Right lobe of liver (tissue), 6 donors: ENCODE data around the gene SYNGR2. TPM values are rescaled to one million over a fixed set of nuclear protein-coding genes. Genes with fewer than 3 reads are reported as not detected.
A peak's percentile ranks its signal among the peaks of the same experiment; 100 is the strongest.

Experiments
- ATAC-seq, 4 donors: fragments of 200-7000 bp; cut with Tn5 transposase; one replicate each; pipeline ENCODE4 v1.9.1; 2020; ENCODE audit warnings: mild to moderate bottlenecking in 4 of 4, moderate library complexity in 4 of 4
- DNase-seq, 3 donors: peaks; one replicate each; pipeline ENCODE4 v3.0.0-alpha.2; 2020
- H3K27ac ChIP-seq, 3 donors: fragments of 200-600 bp; one replicate each; pipeline ENCODE4 v1.8.0; 2022
- H3K27me3 ChIP-seq, 2 donors: fragments of 200-600 bp; one replicate each; pipeline ENCODE4 v1.8.0; 2022
- H3K36me3 ChIP-seq, 4 donors: fragments of 200-600 bp; sonication (generic) in 1 of 4; one replicate each; pipeline versions ENCODE4 v1.5.1 to v1.8.0; 2017 to 2022; ENCODE audit warnings: control low read depth in 1 of 4
- H3K4me1 ChIP-seq, 4 donors: fragments of 200-600 bp; sonication (generic) in 1 of 4; one replicate each; pipeline versions ENCODE4 v1.5.1 to v1.8.0; 2017 to 2022; ENCODE audit warnings: control low read depth in 1 of 4
- H3K4me3 ChIP-seq, 3 donors: fragments of 200-600 bp; one replicate each; pipeline ENCODE4 v1.8.0; 2022
- H3K9me3 ChIP-seq, 4 donors: fragments of 200-600 bp; sonication (generic) in 1 of 4; one replicate each; pipeline versions ENCODE4 v1.5.1 to v1.8.0; 2017 to 2022; ENCODE audit warnings: control low read depth in 1 of 4
- POLR2A ChIP-seq: fragments of 450-650 bp; IDR thresholded peaks from one replicate; pipeline ENCODE4 v1.6.1; 2017; ENCODE audit warnings: antibody characterized with exemption, mild to moderate bottlenecking
- WGBS: methylation state at CpG from one replicate; pipeline ENCODE4 v1.1.6; 2018; ENCODE audit warnings: low coverage, low lambda C conversion rate; ENCODE audit not compliant: insufficient coverage; ENCODE audit errors: missing lambda C conversion rate; 5-methylcytosine and 5-hydroxymethylcytosine counted together
- intact Hi-C, 2 donors: fragments of 100-400 bp; cut with DNase I; formaldehyde crosslinking; loops; one replicate each; pipeline versions ENCODE4 v1.11.2 to v1.14.1; 2022
- total RNA-seq, 6 experiments: library from RNA; depleted of rRNA in 2 of 6; stranded (reverse); fragments of >200 nt in 2 of 6; fragmentation: NEBNext Ultra II Directional in 3 of 6; extraction: Animal tissue kit (Norgen Biotek cat#: 25700) in 3 of 6; gene quantifications; one replicate each; pipeline versions ENCODE4 v1.1.0 to v1.2.4, GENCODE V29; 2016 to 2023
- TF ChIP-seq, protein P1 (sequence below), 4 donors: fragments of 200-600 bp in 3 of 4; fragments of 450-650 bp in 1 of 4; IDR thresholded peaks; one replicate each; pipeline versions ENCODE4 v1.5.1 to v1.8.0; 2016 to 2022; ENCODE audit warnings: antibody characterized with exemption in 4 of 4, mild to moderate bottlenecking in 2 of 4
- donor health status: DM: no; HTN: yes; CAD: no.
- donor health status: DM: no; HTN: no; CAD: no.
- donor health status: DM: no; HTN: no; CAD: no.
- donor health status: DM: no; HTN: yes; CAD: no.
- donor health status: DM: no; HTN: yes; CAD: no.

The SYNGR2 gene
- total RNA-seq, 6 experiments from 2014 or later = 43.3 to 55.8 (median 50.4) TPM

DNA sequence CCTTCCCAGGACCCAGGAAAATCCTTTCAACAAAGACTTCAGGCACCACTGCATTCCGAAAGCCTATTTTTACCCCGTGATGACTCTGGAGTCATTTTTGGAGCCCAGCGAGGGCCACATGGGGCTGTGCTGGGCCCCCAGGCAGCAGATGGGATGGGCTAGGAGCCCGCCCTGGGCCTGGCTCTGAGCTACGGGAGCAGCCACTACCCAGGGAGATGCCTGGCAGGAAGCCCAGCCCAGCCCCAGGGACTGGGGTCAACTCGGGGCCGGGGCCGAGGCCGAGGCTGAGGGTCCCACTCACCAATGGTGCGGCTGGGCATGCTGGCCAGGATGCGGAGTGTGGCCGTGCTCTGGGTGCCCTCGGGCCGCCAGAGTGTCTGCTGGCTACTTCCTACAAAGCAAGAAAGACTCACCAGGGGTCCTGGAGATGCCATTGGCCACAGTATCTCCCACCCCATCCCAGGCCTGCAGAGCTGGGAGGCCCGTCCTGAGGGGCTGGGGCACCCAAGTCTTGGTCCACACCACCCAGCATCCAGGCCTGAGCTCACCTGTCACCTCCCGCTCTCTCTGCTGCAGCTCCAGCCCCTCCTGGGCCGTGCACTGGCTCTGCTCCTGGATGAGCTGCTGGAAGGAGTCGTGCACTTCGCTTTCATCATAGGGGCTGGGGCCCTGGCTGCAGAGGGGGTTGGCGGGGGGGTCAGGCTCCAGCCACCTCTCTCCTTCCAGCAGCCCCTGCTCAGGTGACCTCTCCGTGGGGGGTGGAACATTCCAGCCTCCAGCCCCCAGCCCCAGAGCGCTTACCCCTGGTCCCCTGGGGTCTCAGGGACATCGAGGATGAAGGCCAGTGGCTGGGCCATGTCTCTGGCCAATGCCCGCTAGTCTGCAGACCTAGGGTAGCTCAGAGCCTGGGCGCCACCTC lies 42.1 kb upstream of the SYNGR2 start:
- Histone ChIP-seq H3K4me1 (peaks cover 0 to 25% (median 2%) of the 10 kb centered on the region in 4 donors), H3K4me3 (peak overlapping the region in 1 of 3 donors; percentile 4), H3K27me3 (no peaks in the 10 kb centered on the region), H3K36me3 (no peaks in the 10 kb centered on the region), H3K9me3 (no peaks in the 10 kb centered on the region), H3K27ac (peak overlapping the region in 2 of 3 donors; percentile 77 to 80)
- DNase-seq (peak in 2 of 3 donors; percentile 45 to 62), ATAC-seq (no peak)
- intact Hi-C loops = no loop called here
- TF ChIP-seq, protein P1, sequence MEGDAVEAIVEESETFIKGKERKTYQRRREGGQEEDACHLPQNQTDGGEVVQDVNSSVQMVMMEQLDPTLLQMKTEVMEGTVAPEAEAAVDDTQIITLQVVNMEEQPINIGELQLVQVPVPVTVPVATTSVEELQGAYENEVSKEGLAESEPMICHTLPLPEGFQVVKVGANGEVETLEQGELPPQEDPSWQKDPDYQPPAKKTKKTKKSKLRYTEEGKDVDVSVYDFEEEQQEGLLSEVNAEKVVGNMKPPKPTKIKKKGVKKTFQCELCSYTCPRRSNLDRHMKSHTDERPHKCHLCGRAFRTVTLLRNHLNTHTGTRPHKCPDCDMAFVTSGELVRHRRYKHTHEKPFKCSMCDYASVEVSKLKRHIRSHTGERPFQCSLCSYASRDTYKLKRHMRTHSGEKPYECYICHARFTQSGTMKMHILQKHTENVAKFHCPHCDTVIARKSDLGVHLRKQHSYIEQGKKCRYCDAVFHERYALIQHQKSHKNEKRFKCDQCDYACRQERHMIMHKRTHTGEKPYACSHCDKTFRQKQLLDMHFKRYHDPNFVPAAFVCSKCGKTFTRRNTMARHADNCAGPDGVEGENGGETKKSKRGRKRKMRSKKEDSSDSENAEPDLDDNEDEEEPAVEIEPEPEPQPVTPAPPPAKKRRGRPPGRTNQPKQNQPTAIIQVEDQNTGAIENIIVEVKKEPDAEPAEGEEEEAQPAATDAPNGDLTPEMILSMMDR (IDR thresholded peaks at IDR 0.05) = no peak
- no peak for TF ChIP-seq POLR2A
- WGBS = no CpG with 5 or more reads among the region's 25 CpGs

- Histone ChIP-seq H3K4me1 (peaks cover 0 to 25% (median 2%) of the 10 kb centered on the region in 4 donors), H3K27me3 (no peaks in the 10 kb centered on the region), H3K4me3 (peak overlapping the region in 1 of 3 donors; percentile 4), H3K36me3 (no peaks in the 10 kb centered on the region), H3K9me3 (no peaks in the 10 kb centered on the region), H3K27ac (peak overlapping the region in 2 of 3 donors; percentile 77 to 80)
- DNase-seq (no peak), ATAC-seq (no peak)
- intact Hi-C loops = no loop called here
- TF ChIP-seq, protein P1 (IDR thresholded peaks at IDR 0.05) = no peak
- TF ChIP-seq POLR2A = no peak
- WGBS = 50% methylated on average over 2 of the region's 6 CpGs
Observed at GRCh38 chr17:78126895-78127238, 41.5 kb upstream of the SYNGR2 start.

- 4% methylated on average over 10 of the region's 25 CpGs for WGBS
- peaks cover 0 to 25% (median 2%) of the 10 kb centered on the region in 4 donors for H3K4me1 ChIP-seq
- intact Hi-C loops = no loop called here
Observed at GRCh38 chr17:78127239-78127887, 41.0 kb upstream of the SYNGR2 start.

GRCh38 chr17:78127888-78128550 lies 40.4 kb upstream of the SYNGR2 start:
- H3K9me3 ChIP-seq = no peaks in the 10 kb centered on the region
- ATAC-seq (peak; percentile 19 to 30 (median 25)), DNase-seq (peak in 2 of 3 donors; percentile 65 to 66)
- H3K36me3 ChIP-seq = no peaks in the 10 kb centered on the region
- H3K4me1 ChIP-seq = peaks cover 0 to 25% (median 2%) of the 10 kb centered on the region in 4 donors
- TF ChIP-seq, protein P1 (IDR thresholded peaks at IDR 0.05) = no peak
- no peak for TF ChIP-seq POLR2A
- intact Hi-C loops = no loop called here
- H3K4me3 ChIP-seq = peak overlapping the region; percentile 58 to 76 (median 60)
- H3K27me3 ChIP-seq = no peaks in the 10 kb centered on the region
- peak overlapping the region; percentile 69 to 80 (median 77) for H3K27ac ChIP-seq
- 4% methylated on average over 5 of the region's 39 CpGs for WGBS

More at GRCh38 chr17:78127239-78127887, 41.0 kb upstream of the SYNGR2 start:
- no peaks in the 10 kb centered on the region for H3K36me3 ChIP-seq
- H3K9me3 ChIP-seq = no peaks in the 10 kb centered on the region
- peak; percentile 75 to 83 (median 76) for DNase-seq
- ATAC-seq = peak; percentile 54 to 56 (median 55)
- H3K27ac ChIP-seq = peak overlapping the region; percentile 69 to 80 (median 77)
- no peaks in the 10 kb centered on the region for H3K27me3 ChIP-seq
- peak; percentile 41 for TF ChIP-seq POLR2A
- TF ChIP-seq, protein P1 (IDR thresholded peaks at IDR 0.05) = no peak
- peak overlapping the region; percentile 58 to 76 (median 60) for H3K4me3 ChIP-seq
